Neural cell (in vitro differentiated cells): ENCODE data around the gene SNTB2. TPM values are rescaled to one million over a fixed set of nuclear protein-coding genes. Genes with fewer than 3 reads are reported as not detected.

ENCODE experiments used
- H2AFZ ChIP-seq: fragments of 200-600, 300-800 bp; sonication (generic), shearing (Covaris generic); 2 replicates; pipeline ENCODE4 v1.6.0; 2014; ENCODE audit warnings: low read depth, mild to moderate bottlenecking, antibody characterized with exemption, low read length, moderate library complexity
- H3F3A ChIP-seq: fragments of 200-600 bp; shearing (Covaris generic); 2 replicates; pipeline ENCODE4 v1.6.1; 2016; ENCODE audit warnings: mild to moderate bottlenecking, moderate library complexity, mixed read lengths, antibody characterized with exemption, low read length; ENCODE audit not compliant: insufficient read depth, poor library complexity, severe bottlenecking
- H3K27ac ChIP-seq: fragments of 200-600, 300-800 bp; sonication (generic), shearing (Covaris generic); 2 replicates; pipeline ENCODE4 v1.5.1; 2014; ENCODE audit warnings: mild to moderate bottlenecking, low read length, moderate library complexity
- H3K27me3 ChIP-seq: fragments of 300-800, 200-600 bp; sonication (generic), shearing (Covaris generic); 2 replicates; pipeline ENCODE4 v1.6.0; 2014; ENCODE audit warnings: mild to moderate bottlenecking, low read depth, low read length, moderate library complexity; ENCODE audit not compliant: insufficient read depth
- H3K36me3 ChIP-seq: fragments of 300-800, 200-600 bp; sonication (generic), shearing (Covaris generic); 2 replicates; pipeline ENCODE4 v1.5.1; 2014; ENCODE audit warnings: mild to moderate bottlenecking, antibody characterized with exemption, low read length, moderate library complexity; ENCODE audit not compliant: insufficient read depth
- H3K4me2 ChIP-seq: fragments of 300-800, 200-600 bp; sonication (generic), shearing (Covaris generic); 2 replicates; pipeline ENCODE4 v1.6.0; 2014; ENCODE audit warnings: mild to moderate bottlenecking, low read length
- H3K4me3 ChIP-seq: fragments of 300-800, 200-600 bp; sonication (generic), shearing (Covaris generic); 2 replicates; pipeline ENCODE4 v1.5.1; 2014; ENCODE audit warnings: mild to moderate bottlenecking, low read length, moderate library complexity
- H3K79me2 ChIP-seq: fragments of 200-600 bp; shearing (Covaris generic); replicated peaks from 2 replicates; pipeline ENCODE4 v1.6.0; 2014; ENCODE audit warnings: mild to moderate bottlenecking, low read length, moderate library complexity; ENCODE audit not compliant: insufficient read depth
- H3K9ac ChIP-seq: fragments of 300-800, 200-600 bp; sonication (generic), shearing (Covaris generic); 2 replicates; pipeline ENCODE4 v1.6.1; 2016; ENCODE audit warnings: mild to moderate bottlenecking, low read length, mixed read lengths
- H3K9me2 ChIP-seq: fragments of 200-600 bp; shearing (Covaris generic); 2 replicates; pipeline ENCODE4 v1.6.1; 2016; ENCODE audit warnings: mild to moderate bottlenecking, low read length, mixed read lengths; ENCODE audit not compliant: insufficient read depth
- H3K9me3 ChIP-seq: fragments of 200-600, 300-800 bp; sonication (generic), shearing (Covaris generic); 2 replicates; pipeline ENCODE4 v1.6.1; 2016; ENCODE audit warnings: mild to moderate bottlenecking, mixed run types, low read length, moderate library complexity, mixed read lengths
- H4K20me1 ChIP-seq: fragments of 200-600 bp; shearing (Covaris generic); 2 replicates; pipeline ENCODE4 v1.6.1; 2016; ENCODE audit warnings: mild to moderate bottlenecking, mixed run types; ENCODE audit not compliant: insufficient read depth
- CTCF ChIP-seq: fragments of 450-650 bp; IDR thresholded peaks from 2 replicates; pipeline ENCODE4 v1.5.1; 2014; ENCODE audit warnings: antibody characterized with exemption, mild to moderate bottlenecking, moderate library complexity; ENCODE audit not compliant: poor library complexity, severe bottlenecking
- EP300 ChIP-seq: fragments of 450-650 bp; conservative IDR thresholded peaks from 2 replicates; pipeline ENCODE4 v1.6.1; 2014; ENCODE audit warnings: antibody characterized with exemption, mild to moderate bottlenecking, moderate library complexity; ENCODE audit not compliant: poor library complexity, severe bottlenecking
- EZH2 ChIP-seq: fragments of 200-600, 300-800 bp; shearing (Covaris generic), sonication (generic); IDR thresholded peaks from 2 replicates; pipeline ENCODE4 v1.6.1; 2014; ENCODE audit warnings: antibody characterized with exemption, low read length, borderline replicate concordance, mild to moderate bottlenecking; ENCODE audit not compliant: insufficient read depth, poor library complexity, severe bottlenecking
- MXI1 ChIP-seq: fragments of 450-650 bp; conservative IDR thresholded peaks from 2 replicates; pipeline ENCODE4 v1.6.1; 2014; ENCODE audit warnings: antibody characterized with exemption, mild to moderate bottlenecking; ENCODE audit not compliant: poor library complexity, severe bottlenecking
- POLR2AphosphoS5 ChIP-seq: IDR thresholded peaks from 2 replicates; pipeline ENCODE4 v1.6.1; 2012
- RAD21 ChIP-seq: fragments of 450-650 bp; conservative IDR thresholded peaks from 2 replicates; pipeline ENCODE4 v1.6.1; 2014; ENCODE audit warnings: antibody characterized with exemption, mild to moderate bottlenecking, moderate library complexity
- REST ChIP-seq: IDR thresholded peaks from 2 replicates; pipeline ENCODE4 v1.6.1; 2012; ENCODE audit warnings: borderline replicate concordance
- SMC3 ChIP-seq: fragments of 450-650 bp; conservative IDR thresholded peaks from 2 replicates; pipeline ENCODE4 v1.6.1; 2014; ENCODE audit warnings: antibody characterized with exemption, mild to moderate bottlenecking, moderate library complexity; ENCODE audit not compliant: poor library complexity
- TAF1 ChIP-seq: IDR thresholded peaks from 2 replicates; pipeline ENCODE4 v1.6.1; 2012; ENCODE audit warnings: low read depth
- polyA plus RNA-seq: library from polyadenylated mRNA; depleted of rRNA; stranded (reverse); fragments of >200 nt; gene quantifications from 2 replicates; pipeline ENCODE4 v1.2.3, GENCODE V29; 2014

SNTB2 gene
- polyA plus RNA-seq, 1 donor from 2014 or later: 7.0 TPM

DNA sequence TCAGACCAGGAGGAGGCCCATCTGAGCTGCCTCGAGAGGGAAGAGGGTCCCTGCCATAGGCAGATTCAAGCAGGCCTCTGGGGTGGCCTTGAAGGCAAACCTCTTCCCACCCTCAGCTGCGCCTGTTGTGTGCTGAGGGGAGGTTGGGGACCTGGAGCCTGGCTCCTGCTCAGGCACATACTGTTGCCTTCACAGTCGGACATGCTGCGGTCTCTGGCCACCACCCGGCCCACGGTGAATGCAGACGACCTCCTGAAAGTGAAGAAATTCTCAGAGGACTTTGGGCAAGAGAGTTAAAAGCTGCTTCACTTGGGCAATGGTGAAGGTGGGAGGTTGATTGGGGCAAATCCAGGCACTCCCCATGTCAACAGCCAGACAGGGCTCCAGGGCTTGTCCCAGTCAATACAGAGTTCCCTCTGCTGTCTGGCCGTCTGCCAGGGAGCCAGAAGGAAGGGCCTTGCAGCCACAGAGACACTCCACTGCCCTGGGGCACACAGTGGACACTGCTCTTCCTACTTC, 137.1 kb downstream of the SNTB2 start:
- Histone ChIP-seq H3K27ac (no peak overlapping the region), H3K36me3 (peaks cover 8% of the 10 kb centered on the region)

GRCh38 chr16:69324585-69325253, 137.8 kb downstream of the SNTB2 start:
- Histone ChIP-seq H2AFZ (no peak overlapping the region), H3F3A (no peaks in the 10 kb centered on the region), H3K36me3 (peaks cover 9% of the 10 kb centered on the region), H3K9me2 (no peaks in the 10 kb centered on the region), H4K20me1 (peaks cover 6% of the 10 kb centered on the region), H3K4me2 (no peak overlapping the region), H3K9me3 (no peaks in the 10 kb centered on the region), H3K27me3 (no peaks in the 10 kb centered on the region), H3K4me3 (no peak overlapping the region), H3K9ac (no peak overlapping the region), H3K27ac (no peak overlapping the region), H3K79me2 (peaks cover 34% of the 10 kb centered on the region)
- TF ChIP-seq SMC3 (no peak), EZH2 (no peak), POLR2AphosphoS5 (no peak), TAF1 (no peak), MXI1 (no peak), CTCF (no peak), EP300 (no peak)

More for the DNA sequence above, 137.1 kb downstream of the SNTB2 start:
- no peaks in the 10 kb centered on the region for H3K9me3 ChIP-seq
- H4K20me1 ChIP-seq: peaks cover 6% of the 10 kb centered on the region
- H3K9me2 ChIP-seq: no peaks in the 10 kb centered on the region
- H3F3A ChIP-seq: no peaks in the 10 kb centered on the region
- H3K4me3 ChIP-seq: no peak overlapping the region
- TF ChIP-seq RAD21: no peak
- TF ChIP-seq TAF1: no peak
- no peak for TF ChIP-seq CTCF
- no peak for TF ChIP-seq REST
- TF ChIP-seq EP300: no peak
- no peak for TF ChIP-seq SMC3
- no peak for TF ChIP-seq MXI1
- TF ChIP-seq POLR2AphosphoS5: no peak
- no peak for TF ChIP-seq EZH2
- H3K79me2 ChIP-seq: peaks cover 32% of the 10 kb centered on the region
- no peak overlapping the region for H3K4me2 ChIP-seq
- H3K27me3 ChIP-seq: no peaks in the 10 kb centered on the region
- no peak overlapping the region for H2AFZ ChIP-seq
- no peak overlapping the region for H3K9ac ChIP-seq
